ENCODE data around the gene ZNF101.

DNA sequence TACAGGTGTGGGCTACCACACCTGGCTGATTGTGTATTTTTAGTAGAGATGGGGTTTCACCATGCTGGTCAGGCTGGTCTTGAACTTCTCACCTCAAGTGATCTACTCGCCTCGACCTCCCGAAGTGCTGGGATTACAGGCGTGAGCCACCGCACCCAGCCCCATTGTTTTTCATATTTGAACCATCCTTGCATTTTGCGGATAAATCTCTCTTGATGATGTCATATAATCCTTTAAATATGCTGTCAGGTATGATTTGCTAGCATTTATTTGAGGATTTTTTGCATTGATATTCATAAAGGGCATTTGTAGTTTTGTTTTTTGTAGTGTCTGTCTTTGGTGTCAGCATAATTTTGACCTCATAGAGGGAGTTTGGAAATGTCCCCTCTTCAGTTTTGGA is 5.7 kb downstream of the ZNF101 start:
- TF ChIP-seq CTCF (IDR thresholded peaks at IDR 0.05) (no peak), EZH2 (IDR thresholded peaks at IDR 0.05) (no peak), EZH2phosphoT487 (IDR thresholded peaks at IDR 0.05) (no peak)

Data from neural progenitor cell (in vitro differentiated cells).